GM20431 (cell line): ENCODE results near the gene HACD1.
"Not testable (repeated sequence)": the region's sequence is repeated elsewhere in the genome, so short reads cannot be mapped to it uniquely, and the experiment has no call there.

ENCODE experiments used
- in situ Hi-C: fragments of 300-500 bp; cut with MseI, MboI; formaldehyde crosslinking; loops from one replicate; pipeline ENCODE4 v1.15.0; 2020; ENCODE audit warnings: low sequenced_read_pairs; ENCODE audit not compliant: unreplicated experiment

Gene HACD1

DNA sequence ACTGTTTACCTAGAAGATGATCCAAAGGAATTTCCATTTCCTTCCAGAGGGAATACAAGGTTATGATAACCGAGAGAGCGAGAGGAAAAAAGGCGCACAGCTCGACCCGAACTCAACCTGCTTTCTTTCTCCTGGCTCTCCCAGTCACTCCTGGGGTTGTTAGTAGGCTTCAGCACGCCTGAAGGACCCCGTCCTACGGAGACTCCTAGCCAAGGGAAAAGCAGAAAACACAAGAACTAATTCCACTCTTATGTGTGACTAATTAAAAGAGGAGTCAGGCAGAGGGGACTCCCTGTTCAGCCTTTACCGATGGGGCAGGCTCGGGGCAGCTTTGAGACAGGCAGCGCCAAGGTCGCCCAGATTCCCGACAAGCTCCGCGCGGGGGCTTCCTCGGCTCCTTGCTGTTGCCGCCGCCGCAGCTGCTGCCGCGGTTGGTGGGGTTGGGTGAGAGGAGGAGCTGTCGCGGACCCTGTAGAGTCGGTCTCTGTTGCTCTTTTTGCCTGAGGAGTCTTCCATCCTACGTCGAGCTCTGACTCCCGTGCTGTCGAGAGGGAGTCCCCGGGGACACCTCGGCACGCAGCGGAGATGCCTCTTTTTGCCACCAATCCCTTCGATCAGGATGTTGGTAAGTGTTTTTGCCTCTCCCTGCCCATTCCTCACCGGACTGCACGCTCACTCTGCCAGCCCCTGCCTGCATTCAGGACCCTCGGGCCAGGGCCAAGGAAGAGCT is 26.7 kb upstream of the HACD1 start, which contains the start of gene STAM:
STAM (plus strand) TSS at position 397 of the 730 bp plus-strand sequence; CDS start at position 586, 189 bp downstream.
- in situ Hi-C loops = no loop called here

DNA sequence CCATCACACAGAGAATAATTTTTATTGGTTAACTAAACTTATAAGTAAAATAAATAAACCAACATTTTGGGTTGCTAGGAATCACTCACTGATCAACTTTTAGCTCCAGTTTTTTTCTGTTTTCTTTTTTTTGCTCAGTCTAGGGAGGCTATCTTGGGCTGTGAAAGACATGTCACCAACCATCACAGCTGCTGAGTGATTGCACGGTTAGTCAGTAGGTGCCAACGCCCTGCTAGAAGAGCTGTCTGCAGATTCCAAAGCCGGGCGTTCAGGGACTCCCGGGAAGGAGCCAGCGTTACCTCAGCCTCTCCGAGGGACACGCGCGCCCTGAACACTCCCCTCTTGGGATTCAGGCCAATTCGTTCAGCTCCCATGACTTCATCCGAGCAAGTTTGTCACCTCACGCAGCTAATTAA is 26.2 kb upstream of the HACD1 start:
- in situ Hi-C loops = no loop called here

DNA sequence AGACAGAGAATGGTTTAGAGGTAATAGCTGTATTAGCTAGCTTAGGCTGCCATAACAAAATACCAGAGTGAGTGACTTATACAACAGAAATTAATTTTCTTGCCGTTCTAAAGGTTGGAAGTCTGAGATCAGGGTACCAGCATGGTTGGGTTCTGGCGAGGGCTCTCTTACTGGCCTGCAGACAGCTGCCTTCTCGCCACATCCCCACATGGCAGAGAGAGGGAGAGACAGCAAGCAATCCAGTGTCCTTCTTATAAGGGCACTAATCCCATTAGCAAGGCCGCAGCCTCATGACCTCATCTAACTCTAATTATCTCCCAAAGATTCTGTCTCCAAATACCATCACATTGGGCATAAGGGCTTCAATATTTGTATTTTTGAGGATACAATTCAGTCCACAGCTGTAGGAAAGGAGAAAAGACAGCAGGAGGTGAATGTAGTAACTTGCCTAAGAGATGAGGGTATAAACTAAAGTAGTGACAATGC is 23.2 kb upstream of the HACD1 start:
- in situ Hi-C loops = no loop called here

DNA sequence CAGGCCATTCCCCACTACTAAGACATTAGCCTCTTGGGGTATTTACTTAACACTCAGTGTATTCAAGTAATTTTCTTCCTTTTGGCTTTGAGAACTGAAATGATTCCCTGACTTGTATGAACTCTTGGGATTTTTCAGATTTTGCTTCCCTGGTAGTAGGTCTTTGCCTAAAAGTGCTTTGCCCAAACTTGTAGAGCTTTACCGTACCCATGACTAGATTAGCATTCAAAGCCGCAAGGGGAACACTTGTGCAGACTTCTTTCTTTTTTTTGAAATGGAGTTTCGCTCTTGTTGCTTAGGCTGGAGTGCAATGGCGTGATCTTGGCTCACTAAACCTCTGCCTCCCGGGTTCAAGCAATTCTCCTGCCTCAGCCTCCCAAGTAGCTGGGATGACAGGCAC is 20.7 kb upstream of the HACD1 start:
- in situ Hi-C loops = no loop called here

DNA sequence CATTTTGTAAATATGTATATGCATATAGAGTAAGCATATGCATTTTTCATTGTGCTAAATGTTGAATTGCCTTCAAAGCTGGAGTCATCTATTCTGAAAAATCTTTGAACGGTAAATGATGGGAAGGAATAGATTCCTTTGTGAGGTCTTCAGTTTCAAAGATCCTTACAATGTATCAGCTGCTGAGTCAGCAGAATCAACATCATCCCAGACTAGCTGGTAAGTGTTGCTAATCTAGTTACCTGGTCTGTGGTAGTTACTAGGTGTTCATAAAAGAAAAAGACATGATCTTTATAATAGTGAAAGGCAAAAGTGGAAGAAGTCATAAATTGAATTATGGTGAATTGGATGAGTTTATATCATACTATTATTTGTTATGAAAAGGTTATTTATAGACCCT is 16.2 kb upstream of the HACD1 start:
- in situ Hi-C loops = no loop called here

DNA sequence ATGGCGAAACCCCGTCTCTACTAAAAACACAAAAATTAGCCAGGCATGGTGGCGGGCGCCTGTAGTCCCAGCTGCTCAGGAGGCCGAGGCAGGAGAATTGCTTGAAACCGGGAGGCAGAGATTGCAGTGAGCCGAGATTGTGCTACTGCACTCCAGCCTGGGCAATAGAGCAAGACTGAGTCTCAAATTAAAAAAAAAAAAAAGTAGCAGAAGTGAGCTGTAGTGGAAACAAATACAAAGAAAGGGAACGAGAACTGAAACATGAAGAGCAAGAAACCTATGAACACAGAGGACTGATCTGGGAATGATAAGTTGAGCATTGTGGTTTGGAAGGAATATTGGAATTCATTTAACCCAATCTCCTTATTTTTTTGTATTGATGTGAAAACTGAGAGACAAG is 15.4 kb upstream of the HACD1 start:
- in situ Hi-C loops = not testable (repeated sequence)

DNA sequence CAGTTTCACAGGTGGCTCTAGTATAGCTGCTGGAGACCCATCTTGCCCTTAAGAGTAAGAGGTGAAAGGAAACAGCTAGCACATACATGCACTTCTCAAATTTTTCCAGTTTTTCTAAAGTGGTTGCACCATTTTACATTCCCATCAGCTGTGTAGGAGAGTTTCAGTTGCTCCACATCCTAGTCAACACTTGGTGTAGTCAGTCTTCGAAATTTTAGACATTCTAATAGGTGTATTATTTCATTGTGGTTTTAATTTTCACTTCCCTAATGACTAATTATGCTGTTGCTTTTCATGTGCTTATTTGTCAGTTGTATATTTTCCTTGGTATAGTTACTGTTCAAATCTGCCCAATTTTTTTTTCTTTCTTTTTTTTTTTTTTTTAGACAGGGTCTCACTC is 9.5 kb upstream of the HACD1 start:
- in situ Hi-C loops = no loop called here

DNA sequence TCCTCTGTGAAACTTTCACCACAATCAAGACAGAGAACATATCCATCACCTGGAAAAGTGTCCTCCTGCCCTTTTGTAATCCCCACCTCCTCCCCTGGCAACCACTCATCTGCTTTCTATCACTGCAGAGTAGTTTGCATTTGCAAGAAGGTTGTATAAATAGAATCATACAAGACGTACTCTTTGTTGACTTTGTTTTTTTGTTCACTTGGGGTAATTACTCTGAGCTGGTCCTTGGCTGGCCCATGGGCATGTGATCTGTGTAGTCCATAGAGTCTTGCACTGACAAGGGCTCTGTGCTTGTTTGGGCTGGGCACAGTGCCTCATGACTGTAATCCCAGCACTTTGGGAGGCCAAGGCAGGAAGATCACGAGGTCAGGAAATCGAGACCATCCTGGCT is 7.8 kb upstream of the HACD1 start:
- in situ Hi-C loops = loop anchor here (25.0 kb wide), 1 partner anchor 237 kb away; no protein-coding TSS in a partner anchor

DNA sequence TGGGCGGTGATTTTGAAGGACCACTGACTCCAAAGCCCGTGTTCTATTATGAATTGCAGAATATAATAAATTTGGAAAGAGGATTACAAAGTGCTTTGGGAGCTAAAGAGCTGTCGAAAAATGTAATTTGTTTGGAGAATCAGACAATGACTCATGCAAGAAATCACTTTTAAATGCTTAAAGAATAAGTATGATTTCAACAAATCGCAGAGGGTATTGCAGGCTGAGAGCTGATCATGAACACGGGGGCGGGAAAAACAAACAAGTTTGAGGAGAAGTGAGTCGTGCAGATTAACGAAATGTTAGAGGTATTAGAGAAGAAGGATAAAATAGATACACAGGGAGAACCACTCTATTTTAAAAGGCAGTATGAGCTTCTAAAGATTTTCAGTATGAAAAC is 4.9 kb upstream of the HACD1 start:
- in situ Hi-C loops = loop anchor here (25.0 kb wide), 1 partner anchor 240 kb away; no protein-coding TSS in a partner anchor

DNA sequence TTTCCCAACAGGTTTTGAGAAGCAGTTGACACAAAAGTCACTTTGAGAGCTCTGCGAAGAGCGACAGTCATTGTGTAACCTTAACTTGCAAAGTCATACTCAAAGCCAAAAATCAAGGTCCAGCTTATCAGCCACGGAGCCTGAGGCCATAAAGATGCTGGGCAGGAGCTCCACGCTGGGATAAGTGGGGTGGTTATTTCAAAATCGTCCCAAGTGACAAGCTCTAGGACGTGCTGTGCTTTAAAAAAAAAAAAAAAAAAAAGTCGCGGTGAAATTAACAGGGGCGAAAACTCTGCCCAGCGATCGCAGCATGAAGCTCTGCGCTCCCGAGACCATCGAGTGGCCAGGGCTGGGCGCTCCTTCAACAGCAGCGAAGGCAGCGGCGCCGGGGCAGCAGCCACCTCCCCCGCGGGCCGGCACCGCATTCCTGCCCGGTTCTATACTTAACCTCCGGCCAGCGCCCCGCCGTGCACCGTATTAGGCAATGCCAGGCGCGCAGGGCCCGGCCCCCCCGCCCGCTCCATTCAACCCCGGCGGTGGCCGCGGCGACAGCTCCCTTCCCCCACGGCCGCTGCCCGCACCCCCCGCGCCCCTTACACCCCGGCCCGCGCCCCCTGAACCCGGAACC is 657 bp downstream of the HACD1 start:
- in situ Hi-C loops = loop anchor here (25.0 kb wide), 1 partner anchor 246 kb away; no protein-coding TSS in a partner anchor

DNA sequence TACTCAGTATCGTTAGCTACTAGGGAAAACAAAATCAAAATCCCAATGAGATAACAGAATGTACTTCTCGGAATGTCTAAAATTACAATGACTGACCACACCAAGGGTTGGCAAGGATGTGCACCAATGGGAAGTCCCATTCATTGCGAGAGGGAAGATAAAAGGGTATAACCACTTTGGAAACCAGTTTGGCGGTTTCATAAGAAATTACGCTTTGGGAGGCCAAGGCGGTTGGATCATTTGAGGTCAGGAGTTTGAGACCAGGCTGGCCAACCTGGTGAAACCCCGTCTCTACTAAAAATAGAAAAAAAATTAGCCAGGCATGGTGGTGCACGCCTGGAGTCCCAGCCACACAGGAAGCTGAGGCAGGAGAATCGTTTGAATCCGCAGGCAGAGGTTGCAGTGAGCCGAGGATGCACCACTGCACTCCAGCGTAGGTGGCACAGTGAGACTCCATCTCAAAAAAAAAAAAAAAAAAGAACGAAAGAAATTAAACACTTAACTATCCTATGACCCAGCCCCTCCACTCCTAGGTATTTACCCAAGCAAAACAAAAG is 7.6 kb downstream of the HACD1 start:
- in situ Hi-C loops = loop anchor here (10.0 to 25.0 kb wide), 2 partner anchors 135 to 253 kb away; no protein-coding TSS in a partner anchor

DNA sequence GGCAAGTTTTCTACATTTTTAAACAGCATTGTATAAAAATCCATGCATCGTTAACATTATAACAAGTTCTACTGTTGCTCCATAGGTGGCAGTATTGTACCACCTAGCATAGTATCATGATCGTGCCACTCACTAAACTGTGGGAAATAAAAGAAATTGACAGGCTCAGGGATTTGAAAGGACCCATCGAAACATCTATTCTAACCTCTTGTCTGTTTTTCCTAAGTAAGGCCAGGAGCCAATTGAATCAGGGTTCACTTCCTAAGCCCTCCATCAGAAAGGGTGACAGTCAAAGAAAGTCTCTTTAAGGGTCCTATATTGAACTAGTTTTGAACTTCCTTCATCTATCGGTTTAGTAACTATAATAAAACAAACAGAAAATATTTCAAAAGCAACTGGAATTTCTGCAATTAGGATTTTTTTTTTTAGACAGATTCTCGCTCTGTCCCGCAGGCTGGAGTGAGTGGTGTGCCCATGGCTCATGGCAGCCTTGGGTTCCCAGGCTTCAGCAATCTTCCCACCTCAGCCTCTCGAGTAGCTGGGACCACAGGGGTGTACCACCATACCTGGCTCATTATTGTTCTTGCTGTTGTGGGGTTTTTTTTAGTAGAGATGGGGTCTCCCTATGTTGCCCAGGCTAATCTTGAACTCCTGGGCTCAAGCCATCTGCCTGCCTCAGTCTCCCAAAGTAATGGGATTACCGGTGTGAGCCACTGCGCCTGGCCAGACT is 9.4 kb downstream of the HACD1 start:
- in situ Hi-C loops = loop anchor here (10.0 to 25.0 kb wide), 2 partner anchors 137 to 255 kb away; no protein-coding TSS in a partner anchor

DNA sequence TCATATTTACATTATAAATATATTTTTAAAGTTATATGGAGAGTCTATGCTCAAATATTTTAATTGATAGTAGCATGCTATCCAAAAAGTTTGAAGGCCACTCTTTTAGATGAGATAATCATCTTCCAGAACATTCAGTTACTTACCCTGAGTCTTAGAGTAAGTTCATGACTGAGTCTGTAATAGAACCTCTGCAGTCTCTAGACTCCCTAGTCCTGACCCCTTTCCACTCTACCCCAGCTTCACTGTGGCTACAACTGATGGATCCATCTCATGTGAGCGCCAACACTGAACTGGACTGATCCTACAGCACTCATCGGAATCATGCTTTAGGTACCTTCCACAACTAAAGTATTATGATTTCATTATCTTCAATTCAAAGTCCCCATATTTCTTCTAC is 10.1 kb downstream of the HACD1 start:
- in situ Hi-C loops = loop anchor here (10.0 to 25.0 kb wide), 2 partner anchors 138 to 255 kb away; no protein-coding TSS in a partner anchor

DNA sequence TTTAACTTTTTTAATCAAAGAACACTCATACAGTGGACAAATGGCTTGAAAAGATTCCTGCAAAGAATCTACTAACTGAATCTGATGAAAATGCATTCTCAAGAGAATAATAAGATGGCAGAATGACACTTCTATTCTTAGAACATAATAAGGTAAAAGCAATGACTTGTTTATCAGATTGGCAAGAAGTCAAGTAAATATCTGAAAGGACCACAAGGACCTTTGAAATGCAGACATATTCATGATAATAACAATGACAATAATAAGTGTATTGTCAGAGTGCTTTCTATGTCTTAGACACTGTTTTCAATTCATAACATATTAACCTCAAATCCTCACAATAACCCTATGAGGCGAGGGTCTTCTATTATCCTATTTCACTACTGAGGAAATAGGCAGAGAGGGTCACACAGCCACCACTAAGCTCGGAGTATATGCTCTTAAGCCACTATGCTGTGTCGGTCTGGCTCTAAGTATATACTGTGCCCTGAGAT is 10.6 kb downstream of the HACD1 start:
- in situ Hi-C loops = loop anchor here (10.0 to 25.0 kb wide), 2 partner anchors 138 to 256 kb away; no protein-coding TSS in a partner anchor

DNA sequence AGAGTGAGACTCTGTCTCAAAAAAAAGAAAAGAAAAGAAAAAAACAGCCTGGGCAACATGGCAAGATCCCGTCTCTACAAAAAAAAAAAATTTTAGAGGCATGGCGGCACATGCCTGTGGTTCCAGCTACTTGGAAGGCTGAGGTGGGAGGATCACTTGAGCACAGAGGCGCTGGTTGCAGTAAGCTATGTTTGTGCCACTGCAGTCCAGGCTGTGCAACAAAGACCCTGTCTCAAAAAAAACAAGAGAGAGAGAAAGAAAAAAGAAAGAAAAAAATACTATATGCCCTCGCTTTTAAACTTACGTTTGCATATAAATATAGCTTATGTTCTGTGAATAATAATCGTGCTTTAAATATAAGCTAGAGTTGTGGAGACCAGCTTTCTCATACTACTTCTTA is 11.2 kb downstream of the HACD1 start:
- in situ Hi-C loops = loop anchor here (10.0 to 25.0 kb wide), 2 partner anchors 139 to 256 kb away; no protein-coding TSS in a partner anchor

DNA sequence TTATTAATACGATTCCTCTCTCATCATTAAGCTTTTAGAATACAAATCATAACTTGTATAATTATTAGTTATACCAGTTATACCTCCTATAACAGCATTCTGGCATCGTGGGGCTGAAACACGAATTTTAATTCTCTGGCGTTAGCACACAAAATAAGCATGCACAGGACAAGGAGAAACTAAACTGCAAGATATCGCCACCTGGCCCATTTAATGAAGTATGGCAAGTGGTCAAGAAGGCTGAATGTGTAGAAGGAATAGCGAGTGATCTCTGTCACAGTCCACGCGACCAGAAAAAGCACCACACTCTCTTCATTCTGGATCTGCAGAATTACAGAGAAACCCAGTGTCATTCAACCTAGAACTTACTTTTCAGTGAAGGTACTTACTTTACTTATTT is 18.1 kb downstream of the HACD1 start:
- in situ Hi-C loops = no loop called here

DNA sequence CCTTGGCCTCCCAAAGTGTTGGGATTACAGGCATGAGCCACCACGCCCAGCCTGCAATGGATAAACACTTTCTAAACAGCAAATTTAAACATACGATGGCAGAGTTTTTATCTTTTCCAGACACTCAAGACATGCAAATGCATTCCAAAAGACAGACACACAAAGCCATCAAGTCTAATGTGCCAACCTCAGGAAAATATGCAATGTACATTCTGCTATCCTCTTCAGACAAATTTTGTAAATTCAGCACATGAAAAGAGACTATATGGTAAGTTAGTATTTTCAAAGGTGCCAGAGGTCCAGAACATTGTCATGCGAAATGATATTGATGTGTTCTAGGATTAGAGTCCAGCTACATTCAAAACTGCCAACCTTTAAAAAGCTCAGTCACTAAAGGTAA is 19.8 kb downstream of the HACD1 start:
- in situ Hi-C loops = no loop called here

DNA sequence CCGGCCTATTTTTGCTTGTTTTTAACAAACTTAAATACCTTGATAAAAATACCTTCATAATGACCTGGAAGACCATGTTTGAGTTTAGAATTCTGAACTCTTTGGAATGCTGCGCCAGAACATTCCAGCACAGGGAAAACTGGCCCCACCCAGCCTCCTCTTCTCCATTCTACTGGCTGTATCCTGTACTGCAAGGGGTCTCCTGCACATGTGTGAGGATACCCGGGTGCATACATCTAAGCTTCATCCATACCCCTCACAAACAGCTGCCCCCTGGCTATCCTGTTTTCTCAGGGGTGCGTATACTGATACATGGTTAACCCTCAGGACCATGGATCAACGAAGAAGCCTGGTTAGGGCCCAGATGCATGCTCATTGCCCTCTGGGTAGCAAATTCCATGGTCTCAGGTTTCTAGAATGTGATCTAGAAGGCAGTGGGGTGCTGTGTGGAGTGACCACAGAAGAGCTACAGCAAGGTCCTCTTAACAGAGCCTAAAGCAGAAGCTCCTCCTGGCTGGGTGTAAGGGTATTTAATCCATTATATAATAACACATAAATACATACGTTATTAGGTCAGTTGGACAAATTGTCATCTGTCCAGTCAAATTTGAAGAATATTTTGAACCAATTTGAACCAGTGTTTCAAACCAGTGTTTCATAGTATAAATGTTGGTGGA is 26.1 kb downstream of the HACD1 start:
- in situ Hi-C loops = no loop called here

DNA sequence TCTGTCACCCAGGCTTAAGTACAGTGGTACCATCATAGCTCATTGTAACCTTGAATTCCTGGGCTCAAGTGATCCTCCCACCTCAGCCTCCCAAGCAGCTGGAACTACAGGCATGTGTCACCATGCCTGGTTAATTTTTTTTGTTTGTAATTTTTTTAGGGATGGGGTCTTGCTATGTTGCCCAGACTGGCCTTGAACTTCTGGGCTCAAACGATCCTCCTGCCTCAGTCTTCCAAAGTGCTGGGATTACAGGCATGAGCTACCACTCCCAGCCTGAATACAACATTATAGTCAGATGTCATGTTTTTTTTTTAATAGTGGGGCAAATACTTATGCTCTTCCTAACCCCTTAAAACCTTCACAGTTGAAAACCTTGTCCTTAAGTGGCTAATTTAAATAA is 27.9 kb downstream of the HACD1 start:
- in situ Hi-C loops = not testable (repeated sequence)
